ENCODE data around the gene TCP11.
"Not testable (repeated sequence)": the region's sequence is repeated elsewhere in the genome, so short reads cannot be mapped to it uniquely, and the experiment has no call there.

DNA sequence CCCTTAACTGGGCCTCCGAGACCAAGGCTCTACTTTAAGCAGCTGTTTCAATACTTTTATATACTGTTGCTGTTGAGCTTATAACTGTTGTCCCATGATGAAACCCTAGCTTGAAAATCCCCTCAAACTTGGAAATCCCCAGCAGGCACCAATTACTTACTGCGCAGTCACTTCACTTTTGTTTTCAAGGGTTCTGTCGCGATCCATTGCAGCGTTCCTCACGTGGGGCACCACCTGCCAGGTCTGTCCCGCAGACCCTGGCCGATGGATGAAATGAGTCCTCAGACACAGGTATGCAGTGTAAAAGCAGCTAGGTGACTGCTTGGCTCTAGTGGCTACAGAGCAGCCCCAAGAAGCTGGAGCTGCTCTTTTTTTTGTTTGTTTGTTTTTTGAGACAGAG is 33.9 kb downstream of the TCP11 start:
- TF ChIP-seq, protein P1, sequence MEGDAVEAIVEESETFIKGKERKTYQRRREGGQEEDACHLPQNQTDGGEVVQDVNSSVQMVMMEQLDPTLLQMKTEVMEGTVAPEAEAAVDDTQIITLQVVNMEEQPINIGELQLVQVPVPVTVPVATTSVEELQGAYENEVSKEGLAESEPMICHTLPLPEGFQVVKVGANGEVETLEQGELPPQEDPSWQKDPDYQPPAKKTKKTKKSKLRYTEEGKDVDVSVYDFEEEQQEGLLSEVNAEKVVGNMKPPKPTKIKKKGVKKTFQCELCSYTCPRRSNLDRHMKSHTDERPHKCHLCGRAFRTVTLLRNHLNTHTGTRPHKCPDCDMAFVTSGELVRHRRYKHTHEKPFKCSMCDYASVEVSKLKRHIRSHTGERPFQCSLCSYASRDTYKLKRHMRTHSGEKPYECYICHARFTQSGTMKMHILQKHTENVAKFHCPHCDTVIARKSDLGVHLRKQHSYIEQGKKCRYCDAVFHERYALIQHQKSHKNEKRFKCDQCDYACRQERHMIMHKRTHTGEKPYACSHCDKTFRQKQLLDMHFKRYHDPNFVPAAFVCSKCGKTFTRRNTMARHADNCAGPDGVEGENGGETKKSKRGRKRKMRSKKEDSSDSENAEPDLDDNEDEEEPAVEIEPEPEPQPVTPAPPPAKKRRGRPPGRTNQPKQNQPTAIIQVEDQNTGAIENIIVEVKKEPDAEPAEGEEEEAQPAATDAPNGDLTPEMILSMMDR (IDR thresholded peaks at IDR 0.05) = not testable (repeated sequence)
- TF ChIP-seq POLR2AphosphoS5, POLR2A (IDR thresholded peaks at IDR 0.05): not testable (repeated sequence)
